Testis (tissue), 2 donors: ENCODE data around the gene RTL10.

Source experiments
- POLR2A ChIP-seq: fragments of 450-650 bp; IDR thresholded peaks from one replicate; pipeline ENCODE4 v1.6.1; 2017; ENCODE audit warnings: antibody characterized with exemption, mild to moderate bottlenecking, moderate library complexity
- TF ChIP-seq, protein P1 (sequence below), 3 experiments: fragments of 450-650 bp in 2 of 3; fragments of 200-600 bp in 1 of 3; sonication (generic) in 1 of 3; IDR thresholded peaks; one replicate each; pipeline ENCODE4 v1.5.1; 2016 to 2019; ENCODE audit warnings: antibody characterized with exemption in 3 of 3, mild to moderate bottlenecking in 2 of 3, moderate library complexity in 1 of 3

DNA sequence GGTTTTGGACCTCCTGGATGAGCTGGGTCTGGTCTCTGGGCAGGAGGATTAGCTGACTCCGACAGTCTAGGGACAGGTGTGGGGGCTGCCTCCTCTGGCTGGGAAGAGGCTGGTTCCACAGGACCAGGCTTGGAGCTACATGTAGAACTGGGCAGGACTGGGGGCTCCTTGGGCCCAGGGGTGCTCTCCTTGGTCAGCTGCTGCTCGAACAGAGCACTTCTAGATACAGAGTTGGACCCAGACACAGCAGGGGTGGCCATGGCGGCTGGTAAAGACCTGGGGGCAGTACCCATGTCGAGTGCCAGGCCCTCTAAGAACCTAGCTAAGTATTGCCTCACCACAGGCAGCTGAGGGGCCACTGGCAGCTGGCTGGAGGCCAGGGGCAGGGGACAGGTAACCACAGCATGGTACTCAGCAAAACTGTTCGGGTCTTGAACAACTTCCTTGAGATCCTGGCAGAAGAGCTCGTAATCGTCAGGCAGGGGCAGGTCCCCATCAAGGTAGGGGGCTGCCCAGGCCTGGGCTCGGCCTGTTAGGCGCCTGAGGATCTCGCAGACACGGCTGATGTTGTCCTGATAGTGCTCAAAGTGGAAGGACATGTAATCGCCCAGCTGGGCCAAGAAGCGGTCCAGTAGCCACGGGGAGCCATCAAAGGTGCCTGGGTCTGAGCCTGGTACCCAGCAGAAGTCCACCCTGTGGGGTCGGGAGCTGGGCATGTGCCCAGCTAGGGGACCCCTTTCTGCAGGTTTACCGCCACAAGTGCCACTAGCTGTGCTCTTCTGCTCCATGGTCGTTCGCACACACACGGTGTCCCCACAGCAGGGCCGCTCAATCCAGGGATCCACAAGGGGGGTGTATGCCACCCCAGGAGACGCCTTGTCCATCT is 3.1 kb downstream of the RTL10 start:
- TF ChIP-seq, protein P1, sequence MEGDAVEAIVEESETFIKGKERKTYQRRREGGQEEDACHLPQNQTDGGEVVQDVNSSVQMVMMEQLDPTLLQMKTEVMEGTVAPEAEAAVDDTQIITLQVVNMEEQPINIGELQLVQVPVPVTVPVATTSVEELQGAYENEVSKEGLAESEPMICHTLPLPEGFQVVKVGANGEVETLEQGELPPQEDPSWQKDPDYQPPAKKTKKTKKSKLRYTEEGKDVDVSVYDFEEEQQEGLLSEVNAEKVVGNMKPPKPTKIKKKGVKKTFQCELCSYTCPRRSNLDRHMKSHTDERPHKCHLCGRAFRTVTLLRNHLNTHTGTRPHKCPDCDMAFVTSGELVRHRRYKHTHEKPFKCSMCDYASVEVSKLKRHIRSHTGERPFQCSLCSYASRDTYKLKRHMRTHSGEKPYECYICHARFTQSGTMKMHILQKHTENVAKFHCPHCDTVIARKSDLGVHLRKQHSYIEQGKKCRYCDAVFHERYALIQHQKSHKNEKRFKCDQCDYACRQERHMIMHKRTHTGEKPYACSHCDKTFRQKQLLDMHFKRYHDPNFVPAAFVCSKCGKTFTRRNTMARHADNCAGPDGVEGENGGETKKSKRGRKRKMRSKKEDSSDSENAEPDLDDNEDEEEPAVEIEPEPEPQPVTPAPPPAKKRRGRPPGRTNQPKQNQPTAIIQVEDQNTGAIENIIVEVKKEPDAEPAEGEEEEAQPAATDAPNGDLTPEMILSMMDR (IDR thresholded peaks at IDR 0.05): no peak
- no peak for TF ChIP-seq POLR2A
